Loucy (cell line): ENCODE data around the gene VASH2.

Experiments
- CTCF ChIP-seq: fragments of 200-600 bp; sonication (generic); conservative IDR thresholded peaks from 2 replicates; pipeline ENCODE4 v1.5.1; 2014; ENCODE audit warnings: mild to moderate bottlenecking, antibody characterized with exemption, low read length
- EZH2phosphoT487 ChIP-seq: fragments of 200-600 bp; IDR thresholded peaks from 2 replicates; pipeline ENCODE4 v1.6.1; 2018; ENCODE audit warnings: antibody characterized with exemption, mild to moderate bottlenecking, moderate library complexity, borderline replicate concordance

- TF ChIP-seq CTCF: no peak
- no peak for TF ChIP-seq EZH2phosphoT487
These were observed 41.4 kb upstream of the VASH2 start for GRCh38 chr1:212908971-212909370.
